Activated CD4-positive, alpha-beta T cell treated with anti-CD3 and anti-CD28 coated beads, Interleukin-2, amount 50 U/mL, for 4 hours (primary cell): ENCODE data around the gene OR2B2.
A peak's percentile ranks its signal among the peaks of the same experiment; 100 is the strongest.

Experiments
- DNase-seq, 2 experiments: peaks; one replicate each; pipeline ENCODE4 v3.0.0-alpha.2; 2020

Gene OR2B2

DNA sequence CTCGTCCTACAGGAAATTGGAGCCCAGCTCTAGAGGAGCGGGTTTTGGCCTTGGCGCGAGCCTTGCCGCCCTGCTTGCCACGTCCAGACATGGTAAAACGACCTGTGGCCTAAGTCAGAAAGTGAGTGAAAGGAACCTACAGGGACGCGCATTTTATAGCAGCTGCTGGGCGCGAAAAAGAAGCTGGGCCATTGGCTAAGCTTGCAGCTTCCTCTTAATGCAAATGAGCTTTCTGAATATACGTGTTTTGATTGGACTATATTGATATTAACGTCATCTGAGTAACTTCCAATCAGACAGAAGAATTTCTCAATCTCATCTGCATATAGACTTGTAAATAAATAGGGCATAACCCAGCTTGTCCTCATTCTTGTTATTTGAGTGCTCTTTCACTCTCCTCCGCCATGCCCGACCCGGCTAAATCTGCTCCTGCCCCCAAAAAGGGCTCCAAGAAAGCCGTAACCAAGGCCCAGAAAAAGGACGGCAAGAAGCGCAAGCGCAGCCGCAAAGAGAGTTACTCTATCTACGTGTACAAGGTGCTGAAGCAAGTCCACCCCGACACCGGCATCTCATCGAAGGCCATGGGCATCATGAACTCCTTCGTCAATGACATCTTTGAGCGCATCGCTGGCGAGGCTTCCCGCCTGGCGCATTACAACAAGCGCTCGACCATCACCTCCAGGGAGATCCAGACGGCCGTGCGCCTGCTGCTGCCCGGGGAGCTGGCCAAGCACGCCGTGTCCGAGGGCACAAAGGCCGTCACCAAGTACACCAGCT is 18.9 kb downstream of the OR2B2 start:
- peak; percentile 77 to 78 for DNase-seq

DNA sequence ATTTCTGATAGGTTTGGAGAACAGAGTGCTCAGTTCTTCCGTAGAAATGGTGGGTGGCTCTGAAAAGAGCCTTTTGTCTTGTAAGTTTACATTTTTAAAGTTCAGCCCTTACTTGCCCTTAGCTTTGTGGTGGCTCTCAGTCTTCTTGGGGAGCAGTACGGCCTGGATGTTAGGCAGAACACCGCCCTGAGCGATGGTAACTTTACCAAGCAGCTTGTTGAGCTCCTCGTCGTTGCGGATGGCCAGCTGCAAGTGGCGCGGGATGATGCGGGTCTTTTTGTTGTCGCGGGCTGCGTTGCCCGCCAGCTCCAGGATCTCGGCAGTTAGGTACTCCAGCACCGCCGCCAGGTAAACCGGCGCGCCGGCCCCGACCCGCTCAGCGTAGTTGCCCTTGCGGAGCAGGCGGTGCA is 19.5 kb downstream of the OR2B2 start:
- DNase-seq = no peak

DNA sequence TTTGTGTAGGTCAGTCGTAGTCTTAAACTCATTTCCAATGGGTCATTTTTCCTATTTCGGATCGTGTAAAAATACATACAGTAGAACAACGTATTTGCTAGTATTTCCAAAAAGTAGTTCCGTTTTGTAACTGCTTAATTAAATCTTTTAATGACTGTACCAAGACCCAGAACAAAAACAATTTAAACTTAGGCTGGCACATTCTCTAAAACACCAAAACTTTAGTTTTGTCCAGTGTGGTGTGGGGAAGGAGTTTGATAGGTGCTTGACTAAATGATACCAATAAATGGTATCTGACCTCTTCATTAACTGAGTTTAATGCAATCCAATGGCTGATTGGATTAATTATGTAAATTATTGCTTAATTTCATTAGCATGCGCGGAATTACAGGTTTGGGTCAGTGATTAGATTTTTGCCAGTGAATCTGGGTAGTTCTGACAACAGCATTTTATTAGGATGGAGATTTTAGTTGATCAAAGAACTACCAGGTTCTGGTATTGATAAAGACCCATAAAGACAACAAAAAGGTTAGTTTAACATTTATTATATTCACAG is 20.8 kb downstream of the OR2B2 start:
- no peak for DNase-seq

DNA sequence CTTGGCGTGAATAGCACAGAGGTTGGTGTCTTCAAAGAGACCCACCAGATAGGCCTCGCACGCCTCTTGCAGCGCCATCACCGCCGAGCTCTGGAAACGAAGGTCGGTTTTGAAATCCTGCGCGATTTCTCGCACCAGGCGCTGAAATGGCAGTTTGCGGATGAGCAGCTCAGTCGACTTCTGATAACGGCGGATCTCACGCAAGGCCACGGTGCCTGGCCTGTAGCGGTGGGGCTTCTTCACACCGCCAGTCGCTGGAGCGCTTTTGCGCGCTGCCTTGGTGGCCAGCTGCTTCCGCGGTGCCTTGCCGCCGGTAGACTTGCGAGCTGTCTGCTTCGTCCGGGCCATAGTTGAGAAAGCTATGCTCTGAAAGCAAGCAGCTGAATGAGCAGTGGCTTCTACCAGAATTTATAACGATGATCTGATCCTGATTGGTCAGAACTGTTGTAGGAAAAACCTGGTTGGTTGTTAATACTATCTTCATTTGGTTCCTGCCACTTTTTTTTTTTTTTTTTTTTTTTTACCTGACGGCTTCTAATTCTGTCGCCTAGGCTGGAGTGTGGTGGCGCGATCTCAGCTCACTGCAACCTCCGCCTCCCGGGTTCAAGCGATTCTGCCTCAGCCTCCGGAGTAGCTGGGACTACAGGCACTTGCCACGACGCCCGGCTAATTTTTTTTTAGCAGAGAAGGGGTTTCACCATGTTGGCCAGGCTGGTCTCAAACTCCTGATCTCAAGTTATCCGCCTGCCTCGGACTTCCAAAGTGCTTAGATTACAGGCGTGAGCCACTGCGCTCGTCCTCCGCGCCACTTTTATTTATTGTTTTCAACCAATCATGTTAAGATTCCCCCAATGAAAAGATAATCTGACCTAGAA is 21.5 kb downstream of the OR2B2 start:
- DNase-seq = peak; percentile 44 to 51

DNA sequence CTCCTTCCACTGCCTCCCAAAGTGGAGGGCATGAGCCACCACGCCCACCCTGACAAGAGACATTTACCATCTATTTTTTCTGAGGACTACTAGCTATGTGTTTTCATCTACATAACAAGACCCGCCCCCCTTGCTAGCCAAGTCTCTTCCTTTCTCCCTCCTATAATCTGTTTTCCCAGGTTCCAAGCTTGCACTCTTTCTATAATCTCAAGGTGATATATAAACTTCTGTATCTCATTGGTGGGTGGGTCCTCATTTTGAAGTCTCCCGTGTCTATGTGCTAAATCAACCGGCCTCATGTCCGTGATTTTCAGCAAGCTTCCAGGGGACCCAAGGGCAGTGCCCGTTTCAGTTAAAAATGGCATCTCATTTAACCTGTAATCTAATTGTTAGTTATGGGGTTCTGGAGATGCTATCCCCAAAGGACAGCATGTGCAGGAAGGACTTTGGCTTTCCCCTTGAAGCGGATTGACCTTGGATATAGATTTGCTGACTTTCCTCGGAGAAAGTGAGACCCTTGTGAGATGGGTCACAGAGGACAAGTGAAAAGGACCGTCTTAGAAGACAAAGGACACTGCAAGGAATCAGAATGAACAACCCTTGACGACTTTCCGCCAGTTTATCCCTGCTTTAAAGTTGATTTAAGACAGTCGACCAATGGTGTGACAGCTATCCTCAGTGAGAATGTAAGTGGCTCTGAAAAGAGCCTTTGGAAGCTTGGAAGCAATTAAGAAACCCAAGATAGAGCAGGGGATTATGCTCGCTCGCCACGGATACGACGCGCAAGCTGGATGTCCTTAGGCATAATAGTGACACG is 22.4 kb downstream of the OR2B2 start:
- no peak for DNase-seq

DNA sequence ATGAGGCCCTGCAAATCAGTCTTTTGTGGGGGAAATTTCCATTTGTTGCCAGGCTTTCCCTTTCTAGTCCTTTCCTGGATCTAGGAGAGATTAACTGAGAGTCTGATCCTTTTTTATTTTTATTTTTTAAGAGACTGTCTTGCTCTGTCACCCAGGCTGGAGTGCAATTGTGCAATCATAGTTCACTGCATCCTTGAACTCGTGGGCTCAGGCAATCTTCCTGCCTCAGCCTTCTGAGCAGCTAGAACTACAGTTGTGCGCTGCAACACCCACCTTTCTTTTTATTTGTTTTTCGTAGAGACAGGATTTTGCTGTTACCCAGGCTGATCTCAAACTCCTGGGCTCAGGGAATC is 22.9 kb downstream of the OR2B2 start:
- no peak for DNase-seq

DNA sequence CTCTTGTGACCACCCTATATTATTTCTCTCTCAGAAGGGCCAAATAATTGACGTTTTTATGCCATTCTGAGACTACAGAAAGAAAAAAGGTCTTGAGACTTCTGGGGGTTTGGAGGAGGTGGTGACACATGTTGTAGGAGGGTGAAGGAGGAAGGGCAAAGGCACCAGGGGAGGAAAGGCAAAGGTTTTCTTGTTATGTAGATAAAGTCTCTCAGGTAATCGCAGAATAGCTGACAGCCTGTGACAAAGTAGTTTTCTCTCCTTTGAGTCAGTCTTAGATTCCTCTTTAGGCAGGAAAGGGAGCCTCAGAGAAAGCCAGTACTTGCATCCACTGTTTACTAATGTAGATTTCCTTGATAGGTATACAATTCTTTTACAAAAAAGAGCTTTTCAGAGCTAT is 23.6 kb downstream of the OR2B2 start:
- DNase-seq = no peak

DNA sequence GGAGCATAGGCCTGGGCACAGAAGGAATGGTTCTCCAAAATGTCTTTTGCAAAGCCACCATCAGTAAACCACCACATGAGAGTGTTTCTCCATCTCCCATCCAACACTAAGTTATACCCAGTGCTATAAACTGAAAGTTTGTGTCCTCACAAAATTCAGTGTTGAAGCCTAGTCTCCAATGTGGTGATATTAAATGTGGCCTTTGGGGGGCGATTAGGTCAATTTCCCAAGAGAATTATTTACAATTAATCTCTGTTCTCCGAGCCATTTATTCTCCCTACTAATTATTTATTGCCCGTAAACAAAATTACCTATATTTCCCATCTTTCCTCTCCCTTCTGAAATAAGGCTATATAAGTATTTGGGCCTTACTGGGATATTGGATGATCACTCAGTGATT is 26.1 kb downstream of the OR2B2 start:
- no peak for DNase-seq

DNA sequence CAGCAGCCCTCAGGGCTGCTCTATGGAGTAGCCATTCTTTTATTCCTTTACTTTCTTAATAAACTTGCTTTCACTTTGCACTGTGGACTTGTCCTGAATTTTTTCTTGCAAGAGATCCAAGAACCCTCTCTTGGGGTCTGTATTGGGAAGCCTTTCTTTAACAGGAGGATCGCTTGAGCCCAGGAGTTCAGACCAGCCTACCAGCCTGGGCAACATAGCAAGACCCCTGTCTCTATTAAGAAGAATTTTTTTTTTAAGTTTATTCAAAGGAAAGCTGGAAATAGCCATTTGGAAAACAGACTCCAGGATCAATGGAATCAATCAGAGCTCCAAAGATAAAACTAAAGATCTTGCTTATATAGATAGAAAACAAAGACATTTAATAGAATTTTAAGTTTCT is 29.1 kb downstream of the OR2B2 start:
- no peak for DNase-seq

DNA sequence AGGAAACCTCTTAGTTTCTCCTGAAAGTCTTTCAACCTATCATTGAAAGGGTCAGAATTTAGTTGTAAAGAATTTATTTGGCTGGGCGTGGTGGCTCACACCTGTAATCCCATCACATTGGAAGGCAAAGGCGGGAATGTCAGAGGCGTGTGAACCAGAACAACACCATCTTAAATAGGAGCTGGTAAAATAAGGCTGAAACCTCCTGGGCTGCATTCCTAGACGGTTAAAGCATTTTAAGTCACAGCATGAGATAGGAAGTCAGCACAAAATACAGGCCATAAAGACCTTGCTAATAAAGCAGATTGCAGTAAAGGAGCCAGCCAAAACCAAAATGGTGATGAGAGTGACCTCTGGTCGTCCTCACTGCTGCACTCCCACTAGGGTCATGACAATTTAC is 29.6 kb downstream of the OR2B2 start:
- DNase-seq = no peak

DNA sequence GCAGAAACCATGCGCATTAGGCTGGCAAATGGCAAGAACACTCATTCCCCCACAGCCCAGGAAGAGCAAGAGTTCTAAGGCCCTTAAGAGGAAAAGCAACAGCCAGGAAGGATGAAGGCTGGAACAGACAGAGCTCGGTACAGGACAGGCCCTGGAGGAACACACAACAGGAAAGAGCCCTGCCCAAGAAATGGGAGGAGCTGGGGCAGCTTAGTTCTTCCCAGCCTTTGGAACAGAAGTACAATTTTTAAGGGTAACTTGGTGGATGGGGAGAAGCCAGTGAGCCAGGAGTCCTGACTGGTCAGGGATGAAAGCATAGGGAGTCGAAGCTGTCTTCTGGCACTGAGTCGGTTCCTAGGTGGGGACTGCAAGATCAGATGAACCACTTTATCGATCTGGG is 32.4 kb downstream of the OR2B2 start:
- no peak for DNase-seq

DNA sequence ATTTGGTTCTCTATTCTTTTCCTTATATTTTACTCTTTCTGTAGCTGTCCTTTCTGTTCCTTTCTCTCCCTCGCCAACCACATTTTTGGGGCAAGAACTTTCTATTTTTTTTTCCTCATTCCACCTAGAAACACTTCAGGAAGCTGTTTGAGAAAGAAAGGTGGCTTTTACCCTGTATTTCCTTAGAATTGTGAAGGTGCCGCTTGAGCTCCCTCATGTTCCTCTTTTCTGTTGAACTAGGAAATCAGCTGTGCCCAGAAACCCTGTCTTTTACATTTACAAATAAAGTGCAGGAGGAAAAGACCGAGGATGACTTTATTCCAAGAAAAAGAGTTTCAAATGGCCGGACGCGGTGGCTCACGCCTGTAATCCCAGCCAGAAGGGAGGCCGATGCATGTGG is 38.2 kb downstream of the OR2B2 start:
- DNase-seq = no peak

DNA sequence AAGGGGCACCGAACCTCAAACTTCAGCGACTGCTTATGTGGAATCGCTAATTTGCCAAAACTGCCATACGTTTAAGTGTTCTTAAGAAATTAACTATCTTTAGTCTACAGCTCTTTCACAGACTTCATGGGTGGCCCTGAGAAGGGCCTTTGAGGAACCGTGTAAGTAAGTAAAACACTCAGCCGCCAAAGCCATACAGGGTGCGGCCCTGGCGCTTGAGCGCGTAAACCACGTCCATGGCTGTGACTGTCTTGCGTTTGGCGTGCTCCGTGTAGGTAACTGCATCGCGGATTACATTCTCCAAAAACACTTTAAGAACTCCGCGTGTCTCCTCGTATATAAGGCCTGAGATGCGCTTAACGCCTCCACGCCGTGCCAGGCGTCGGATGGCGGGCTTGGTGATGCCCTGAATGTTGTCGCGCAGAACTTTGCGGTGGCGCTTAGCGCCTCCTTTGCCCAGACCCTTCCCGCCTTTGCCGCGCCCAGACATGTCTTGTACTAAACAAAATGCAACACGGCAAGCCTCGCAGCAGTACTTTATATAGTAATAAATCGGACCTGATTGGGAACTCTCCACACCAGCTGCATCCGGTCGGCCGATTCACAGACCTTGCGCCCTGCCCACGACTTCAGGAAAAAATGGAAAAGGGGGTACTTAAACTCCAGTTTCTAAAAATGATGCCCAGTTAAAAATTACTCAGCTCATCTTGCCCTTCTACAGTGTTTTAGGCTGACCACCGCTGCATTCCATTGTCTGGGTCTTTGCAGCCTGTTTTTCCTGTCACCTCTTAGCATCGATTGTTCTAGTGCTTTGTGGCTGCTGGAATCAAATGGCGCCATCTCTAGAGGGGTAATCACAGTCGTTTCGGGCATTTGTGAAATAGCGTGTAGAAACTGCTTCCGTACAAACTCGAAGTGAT is 38.9 kb downstream of the OR2B2 start:
- DNase-seq = peak; percentile 52 to 53

DNA sequence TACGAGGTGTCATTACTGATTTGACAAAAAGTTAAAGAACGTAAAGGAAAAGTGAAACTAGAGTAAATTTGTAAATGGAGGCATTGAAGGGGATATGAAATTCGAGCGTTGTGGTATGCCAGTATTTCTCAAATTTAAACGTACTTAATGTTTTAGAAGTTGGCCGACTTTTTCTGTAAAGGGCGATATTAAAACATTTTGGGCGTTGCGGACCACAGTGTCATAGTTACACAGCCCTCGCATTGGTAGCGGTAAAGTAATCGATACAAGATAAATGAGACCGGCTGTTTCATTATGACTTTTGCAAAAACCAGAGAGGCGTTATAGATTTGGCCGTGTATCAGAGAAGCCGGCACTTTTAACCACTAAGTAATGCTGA is 39.6 kb downstream of the OR2B2 start:
- no peak for DNase-seq

DNA sequence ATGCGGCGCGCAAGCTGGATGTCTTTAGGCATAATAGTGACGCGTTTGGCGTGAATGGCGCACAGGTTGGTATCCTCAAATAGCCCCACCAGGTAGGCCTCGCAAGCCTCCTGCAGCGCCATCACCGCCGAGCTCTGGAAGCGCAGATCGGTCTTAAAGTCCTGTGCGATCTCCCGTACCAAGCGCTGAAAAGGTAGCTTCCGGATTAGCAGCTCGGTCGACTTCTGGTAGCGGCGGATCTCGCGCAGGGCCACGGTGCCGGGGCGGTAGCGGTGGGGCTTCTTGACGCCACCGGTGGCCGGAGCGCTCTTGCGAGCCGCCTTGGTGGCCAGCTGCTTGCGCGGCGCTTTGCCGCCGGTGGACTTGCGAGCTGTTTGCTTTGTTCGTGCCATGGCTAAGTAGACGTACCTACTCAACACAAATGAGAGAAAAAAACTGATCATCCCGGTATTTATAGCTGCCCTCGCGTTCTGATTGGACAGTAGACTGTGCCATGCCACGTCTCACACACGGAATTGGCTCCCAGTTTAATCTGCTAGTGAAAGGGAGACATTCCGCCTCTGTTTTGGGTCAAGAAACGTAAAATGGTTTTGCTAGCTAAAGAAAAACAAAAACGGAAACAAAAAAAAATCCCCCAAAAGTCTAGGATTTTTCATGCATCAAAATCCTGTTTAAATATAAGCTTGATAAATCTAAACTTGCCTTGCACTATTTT is 40.1 kb downstream of the OR2B2 start:
- peak; percentile 73 to 76 for DNase-seq

DNA sequence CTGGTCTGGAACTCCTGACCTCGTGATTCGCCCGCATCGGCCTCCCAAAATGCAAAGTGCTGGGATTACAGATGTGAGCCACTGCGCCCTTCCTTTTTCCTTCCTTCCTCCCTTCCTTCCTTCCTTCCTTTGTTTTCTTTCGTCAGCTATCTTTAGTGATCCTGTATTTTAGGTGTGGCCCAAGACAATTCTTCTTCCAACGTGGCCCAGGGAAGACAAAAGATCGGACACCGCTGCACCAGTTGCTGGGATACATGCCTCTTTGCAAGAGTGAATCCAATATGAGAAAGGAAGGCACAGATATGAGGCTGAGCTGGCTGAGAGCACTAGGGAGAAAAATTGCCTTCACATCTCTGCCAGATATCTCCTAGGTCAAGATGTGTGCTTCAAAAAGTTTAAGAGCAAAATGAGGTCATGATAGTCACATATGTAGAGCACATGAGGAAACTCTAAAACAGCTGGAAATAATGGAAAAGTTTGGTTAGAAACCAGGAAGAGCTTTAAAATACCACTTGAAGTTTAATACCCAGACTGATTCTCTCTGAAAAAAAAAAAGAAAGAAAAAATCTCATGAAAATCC is 41.8 kb downstream of the OR2B2 start:
- no peak for DNase-seq

DNA sequence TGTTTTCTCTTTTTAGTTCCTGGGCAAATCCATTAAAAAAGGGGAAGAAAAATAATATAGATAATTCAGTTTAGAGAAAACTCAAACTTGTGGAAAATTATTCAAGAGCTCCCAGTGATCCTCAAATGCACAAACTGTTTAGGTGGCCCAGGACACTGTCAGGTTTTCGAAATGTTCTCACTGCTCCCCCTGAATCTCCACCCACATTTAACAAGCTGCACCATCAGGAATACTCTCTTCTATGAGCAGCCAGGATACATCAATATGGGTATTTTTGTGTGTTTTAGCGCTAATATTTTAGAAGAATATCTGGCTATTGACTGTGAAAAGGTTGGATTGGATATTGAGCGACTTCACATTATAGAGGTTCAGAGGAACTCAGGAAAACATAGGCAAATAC is 43.9 kb downstream of the OR2B2 start:
- no peak for DNase-seq

DNA sequence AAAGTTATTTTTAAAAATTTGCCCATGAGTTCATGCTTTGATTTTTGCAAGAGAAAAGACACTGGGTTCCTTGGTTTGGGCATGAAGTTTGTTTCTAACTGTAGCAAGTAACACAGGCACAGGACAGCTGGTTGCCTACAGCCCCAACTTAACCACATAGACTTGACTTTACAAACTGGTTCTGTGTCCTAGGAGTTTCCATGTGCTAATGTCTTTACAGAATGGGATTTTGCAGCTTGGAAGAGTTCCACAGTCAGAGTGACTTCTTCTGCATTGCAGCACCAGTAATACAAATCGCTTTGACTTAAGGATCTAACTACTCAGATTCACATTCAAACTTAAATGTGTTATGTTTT is 44.3 kb downstream of the OR2B2 start:
- no peak for DNase-seq

DNA sequence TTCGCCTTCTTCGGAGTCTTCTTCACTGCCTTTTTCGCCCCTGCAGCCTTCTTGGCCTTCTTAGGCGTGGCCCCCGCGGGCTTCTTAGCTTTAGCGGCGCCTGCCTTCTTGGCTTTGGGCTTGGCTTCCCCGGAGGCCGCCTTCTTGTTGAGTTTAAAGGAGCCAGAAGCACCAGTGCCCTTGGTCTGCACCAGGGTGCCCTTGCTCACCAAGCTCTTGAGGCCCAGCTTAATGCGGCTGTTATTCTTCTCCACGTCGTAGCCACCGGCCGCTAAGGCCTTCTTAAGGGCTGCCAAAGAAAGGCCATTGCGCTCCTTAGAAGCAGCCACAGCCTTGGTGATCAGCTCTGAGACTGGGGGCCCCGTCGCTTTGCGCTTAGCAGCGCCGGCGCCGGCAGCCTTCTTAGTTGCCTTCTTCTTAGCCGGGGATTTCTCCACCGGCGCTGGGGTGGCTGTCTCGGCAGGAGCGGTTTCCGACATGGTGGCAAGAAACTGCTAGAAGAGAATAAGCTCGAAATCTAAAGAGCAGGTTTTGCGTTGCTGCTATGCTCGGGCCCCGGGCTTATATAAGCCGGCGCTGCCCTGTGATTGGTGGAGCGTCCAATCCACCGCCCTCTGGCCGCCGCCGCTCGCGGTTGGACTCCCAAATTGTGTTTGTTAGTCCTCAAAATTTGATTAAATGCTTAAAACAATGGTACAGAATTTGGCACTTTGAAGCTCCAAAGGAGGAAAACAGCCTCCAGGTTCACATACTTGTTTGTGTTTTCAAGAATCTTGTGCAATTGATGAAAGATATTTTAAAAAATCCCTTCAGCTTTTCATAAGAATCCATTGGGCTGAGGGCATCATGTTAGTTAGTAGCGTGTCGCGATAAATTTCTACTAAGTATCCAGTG is 44.9 kb downstream of the OR2B2 start:
- DNase-seq = peak; percentile 44 to 49
